ENCODE measurements around the gene UPB1. TPM values are rescaled to one million over a fixed set of nuclear protein-coding genes. Genes with fewer than 3 reads are reported as not detected.
"Not testable (repeated sequence)": the region's sequence is repeated elsewhere in the genome, so short reads cannot be mapped to it uniquely, and the experiment has no call there.

The UPB1 gene
- total RNA-seq, 1 donor from 2014 or later, result 0.09 TPM

DNA sequence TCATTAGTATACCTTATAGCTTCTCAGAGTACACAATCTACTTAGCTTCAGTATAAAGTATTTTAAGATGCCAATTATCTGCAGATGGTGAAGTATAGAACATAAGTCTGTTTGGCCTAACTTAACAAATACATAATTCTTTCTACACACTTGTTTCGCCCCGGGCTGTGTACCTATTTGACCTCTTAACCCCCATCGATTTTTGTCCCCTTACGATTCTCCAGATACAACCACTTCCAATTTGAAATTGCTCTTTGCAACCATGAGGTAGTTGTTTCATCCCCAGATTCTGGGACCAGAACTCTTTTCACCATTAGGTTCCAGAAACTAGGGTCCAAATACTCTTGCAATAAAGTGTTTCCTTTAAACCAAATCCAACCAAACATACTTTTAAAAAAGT, 10.0 kb upstream of the UPB1 start:
- no peak overlapping the region for H3K4me3 Mint-ChIP-seq (ENCODE audit: low read depth)
- H3K27ac Mint-ChIP-seq, result no peak overlapping the region
- peaks cover 23% of the 10 kb centered on the region for H3K27me3 Mint-ChIP-seq (ENCODE audit: low read depth)
- H3K9me3 Mint-ChIP-seq, result no peaks in the 10 kb centered on the region
- peaks cover 24% of the 10 kb centered on the region for H3K4me1 Mint-ChIP-seq (ENCODE audit: low read depth)
- no peak for DNase-seq (ENCODE audit: low spot score)
- intact Hi-C loops (cut with micrococcal nuclease), result loop anchor here (5.0 kb wide), 1 partner anchor 38 kb away; no protein-coding TSS in a partner anchor
- H3K36me3 Mint-ChIP-seq (ENCODE audit: low read depth), result no peaks in the 10 kb centered on the region

DNA sequence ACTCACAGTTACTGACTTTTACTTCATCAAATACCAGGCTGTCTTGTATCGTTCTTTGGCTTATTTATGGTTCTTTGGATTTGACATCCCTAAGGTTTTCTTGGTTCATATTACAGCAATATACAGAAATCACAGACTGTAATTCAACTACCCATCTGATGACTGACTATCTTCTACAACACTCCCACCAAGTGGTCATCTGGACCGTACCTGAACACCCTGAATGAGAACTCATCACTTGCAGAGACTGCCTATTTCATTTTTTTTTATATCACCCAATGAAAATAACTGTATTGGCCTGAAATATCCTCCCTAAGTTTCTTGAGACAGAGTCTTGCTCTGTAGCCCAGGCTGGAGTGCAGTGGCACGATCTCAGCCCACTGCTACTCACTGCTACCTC, 9.5 kb upstream of the UPB1 start:
- Mint-ChIP-seq H3K27me3 (ENCODE audit: low read depth) (peaks cover 26% of the 10 kb centered on the region), H3K4me1 (ENCODE audit: low read depth) (peaks cover 24% of the 10 kb centered on the region), H3K36me3 (ENCODE audit: low read depth) (no peaks in the 10 kb centered on the region), H3K27ac (no peak overlapping the region), H3K4me3 (ENCODE audit: low read depth) (no peak overlapping the region), H3K9me3 (no peaks in the 10 kb centered on the region)
- intact Hi-C loops (cut with micrococcal nuclease), result loop anchor here (1.0 to 5.0 kb wide), 5 partner anchors 25 to 106 kb away; no protein-coding TSS in a partner anchor
- no peak for DNase-seq (ENCODE audit: low spot score)

DNA sequence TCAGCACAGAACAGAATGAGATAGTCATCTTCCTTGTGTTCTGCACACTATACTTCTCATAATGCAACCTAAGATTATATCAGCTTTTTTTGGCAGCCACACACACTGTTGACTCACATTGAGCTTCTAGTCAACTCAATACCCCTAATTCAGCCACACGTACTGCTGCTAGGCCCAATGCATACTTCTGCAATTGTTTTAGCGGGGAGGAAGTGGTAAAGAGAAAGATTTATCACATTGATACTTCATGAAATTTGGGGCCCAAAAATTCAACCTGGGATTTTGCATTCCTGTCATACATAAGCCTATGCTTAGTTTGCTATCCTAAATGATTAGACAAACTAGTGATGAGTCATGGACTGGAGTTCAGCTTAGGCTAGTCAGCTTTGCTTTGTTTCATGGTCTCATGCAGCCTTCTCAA, 8.6 kb upstream of the UPB1 start:
- Mint-ChIP-seq H3K9me3 (no peaks in the 10 kb centered on the region), H3K36me3 (ENCODE audit: low read depth) (no peaks in the 10 kb centered on the region), H3K27me3 (ENCODE audit: low read depth) (peaks cover 24% of the 10 kb centered on the region), H3K4me1 (ENCODE audit: low read depth) (peaks cover 24% of the 10 kb centered on the region), H3K27ac (no peak overlapping the region), H3K4me3 (ENCODE audit: low read depth) (no peak overlapping the region)
- DNase-seq (ENCODE audit: low spot score), result peak; percentile 24
- intact Hi-C loops (cut with micrococcal nuclease), result loop anchor here (1.0 to 5.0 kb wide), 5 partner anchors 25 to 107 kb away; no protein-coding TSS in a partner anchor

DNA sequence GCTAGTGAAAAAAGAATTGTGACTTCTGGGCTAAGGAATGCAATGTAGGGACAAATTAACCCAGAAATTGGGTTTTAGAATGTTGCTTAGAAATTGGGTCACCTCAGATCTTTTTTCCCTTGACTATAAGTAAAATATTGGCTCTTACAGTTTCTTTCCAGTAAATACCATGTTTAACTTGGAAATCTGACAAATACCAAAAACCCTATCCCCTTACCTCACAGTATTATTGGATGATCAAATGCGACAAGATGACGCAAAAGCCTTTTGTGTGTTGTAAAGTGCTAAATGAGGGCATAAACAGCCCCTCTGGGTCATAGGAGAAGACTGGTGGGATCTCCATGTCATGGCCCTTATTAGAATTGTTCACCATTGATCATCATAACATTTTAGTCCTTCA, 6.1 kb upstream of the UPB1 start:
- Mint-ChIP-seq H3K36me3 (ENCODE audit: low read depth) (no peaks in the 10 kb centered on the region), H3K9me3 (no peaks in the 10 kb centered on the region), H3K4me1 (ENCODE audit: low read depth) (peaks cover 22% of the 10 kb centered on the region), H3K27ac (no peak overlapping the region), H3K27me3 (ENCODE audit: low read depth) (peaks cover 36% of the 10 kb centered on the region), H3K4me3 (ENCODE audit: low read depth) (no peak overlapping the region)
- DNase-seq (ENCODE audit: low spot score), result no peak
- intact Hi-C loops (cut with micrococcal nuclease), result loop anchor here (5.0 kb wide), 1 partner anchor 42 kb away; no protein-coding TSS in a partner anchor

- not testable (repeated sequence) for DNase-seq (ENCODE audit: low spot score); H3K36me3 Mint-ChIP-seq (ENCODE audit: low read depth); H3K4me3 Mint-ChIP-seq (ENCODE audit: low read depth); H3K27ac Mint-ChIP-seq; H3K9me3 Mint-ChIP-seq
- peaks cover 37% of the 10 kb centered on the region for H3K27me3 Mint-ChIP-seq (ENCODE audit: low read depth)
- peaks cover 22% of the 10 kb centered on the region for H3K4me1 Mint-ChIP-seq (ENCODE audit: low read depth)
- intact Hi-C loops (cut with micrococcal nuclease), result loop anchor here (5.0 kb wide), 1 partner anchor 42 kb away; no protein-coding TSS in a partner anchor
Measured at GRCh38 chr22:24489434-24489833, 5.7 kb upstream of the UPB1 start.

GRCh38 chr22:24492391-24492790, 2.7 kb upstream of the UPB1 start:
- H3K4me1 Mint-ChIP-seq (ENCODE audit: low read depth), result peaks cover 2% of the 10 kb centered on the region
- no peak for DNase-seq (ENCODE audit: low spot score)
- no peak overlapping the region for H3K4me3 Mint-ChIP-seq (ENCODE audit: low read depth)
- H3K27me3 Mint-ChIP-seq (ENCODE audit: low read depth), result peaks cover 55% of the 10 kb centered on the region
- no peaks in the 10 kb centered on the region for H3K9me3 Mint-ChIP-seq
- H3K36me3 Mint-ChIP-seq (ENCODE audit: low read depth), result no peaks in the 10 kb centered on the region
- H3K27ac Mint-ChIP-seq, result no peak overlapping the region
- intact Hi-C loops (cut with micrococcal nuclease), result no loop called here

DNA sequence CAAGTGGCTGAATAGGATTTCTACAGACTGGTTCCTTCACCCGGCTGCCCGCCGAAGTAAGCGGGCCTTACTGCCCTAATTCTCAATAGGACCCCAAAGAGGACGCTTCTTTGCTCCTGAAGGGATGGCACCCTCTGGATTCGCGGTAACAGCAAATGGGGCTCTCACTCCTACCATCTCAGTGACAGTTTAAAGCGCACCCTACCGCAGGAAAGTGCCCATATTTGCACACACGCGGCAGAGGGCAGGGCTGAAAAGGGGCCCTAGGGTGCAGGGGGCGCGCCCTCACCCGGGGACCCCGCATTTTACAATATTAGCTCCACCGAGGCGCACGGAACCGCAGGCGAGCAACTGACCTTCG, 985 bp upstream of the UPB1 start:
- H3K4me1 Mint-ChIP-seq (ENCODE audit: low read depth), result peaks cover 4% of the 10 kb centered on the region
- intact Hi-C loops (cut with micrococcal nuclease), result no loop called here
- H3K27ac Mint-ChIP-seq, result no peak overlapping the region
- peaks cover 64% of the 10 kb centered on the region for H3K27me3 Mint-ChIP-seq (ENCODE audit: low read depth)
- H3K4me3 Mint-ChIP-seq (ENCODE audit: low read depth), result no peak overlapping the region
- no peak for DNase-seq (ENCODE audit: low spot score)
- no peaks in the 10 kb centered on the region for H3K36me3 Mint-ChIP-seq (ENCODE audit: low read depth)
- H3K9me3 Mint-ChIP-seq, result no peaks in the 10 kb centered on the region

GRCh38 chr22:24495365-24495675, 188 bp downstream of the UPB1 start:
- no peak for DNase-seq (ENCODE audit: low spot score)
- Mint-ChIP-seq H3K4me3 (ENCODE audit: low read depth) (no peak overlapping the region), H3K27me3 (ENCODE audit: low read depth) (peaks cover 59% of the 10 kb centered on the region), H3K9me3 (no peaks in the 10 kb centered on the region), H3K4me1 (ENCODE audit: low read depth) (peaks cover 4% of the 10 kb centered on the region), H3K36me3 (ENCODE audit: low read depth) (no peaks in the 10 kb centered on the region), H3K27ac (no peak overlapping the region)
- intact Hi-C loops (cut with micrococcal nuclease), result no loop called here

GRCh38 chr22:24496234-24496633, 1.1 kb downstream of the UPB1 start:
- peaks cover 56% of the 10 kb centered on the region for H3K27me3 Mint-ChIP-seq (ENCODE audit: low read depth)
- peaks cover 4% of the 10 kb centered on the region for H3K4me1 Mint-ChIP-seq (ENCODE audit: low read depth)

DNA sequence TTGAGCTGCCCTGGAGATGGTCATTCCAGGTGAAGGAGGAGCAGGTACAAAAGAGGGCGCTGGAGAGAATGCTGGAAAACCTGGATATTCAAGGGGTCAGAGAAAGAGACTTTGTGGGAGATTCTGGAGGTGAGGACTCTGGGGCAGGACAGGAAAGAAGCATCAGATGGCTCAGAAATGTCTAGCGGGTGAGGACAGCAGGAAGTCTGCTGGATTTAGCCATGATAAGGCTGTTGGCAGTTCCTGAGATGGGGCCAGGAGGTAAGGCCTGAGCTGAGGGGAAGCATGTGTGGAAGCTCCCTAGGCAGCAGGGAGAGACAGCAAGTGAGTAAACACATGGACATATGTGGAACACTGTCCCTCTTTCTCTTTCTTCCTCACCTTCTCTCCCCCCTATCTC, 1.5 kb downstream of the UPB1 start:
- Mint-ChIP-seq H3K36me3 (ENCODE audit: low read depth) (no peaks in the 10 kb centered on the region), H3K27me3 (ENCODE audit: low read depth) (peaks cover 55% of the 10 kb centered on the region)

More at GRCh38 chr22:24496234-24496633, 1.1 kb downstream of the UPB1 start:
- intact Hi-C loops (cut with micrococcal nuclease), result no loop called here
- no peak overlapping the region for H3K4me3 Mint-ChIP-seq (ENCODE audit: low read depth)
- no peak for DNase-seq (ENCODE audit: low spot score)
- H3K36me3 Mint-ChIP-seq (ENCODE audit: low read depth), result no peaks in the 10 kb centered on the region
- no peaks in the 10 kb centered on the region for H3K9me3 Mint-ChIP-seq
- H3K27ac Mint-ChIP-seq, result no peak overlapping the region

DNA sequence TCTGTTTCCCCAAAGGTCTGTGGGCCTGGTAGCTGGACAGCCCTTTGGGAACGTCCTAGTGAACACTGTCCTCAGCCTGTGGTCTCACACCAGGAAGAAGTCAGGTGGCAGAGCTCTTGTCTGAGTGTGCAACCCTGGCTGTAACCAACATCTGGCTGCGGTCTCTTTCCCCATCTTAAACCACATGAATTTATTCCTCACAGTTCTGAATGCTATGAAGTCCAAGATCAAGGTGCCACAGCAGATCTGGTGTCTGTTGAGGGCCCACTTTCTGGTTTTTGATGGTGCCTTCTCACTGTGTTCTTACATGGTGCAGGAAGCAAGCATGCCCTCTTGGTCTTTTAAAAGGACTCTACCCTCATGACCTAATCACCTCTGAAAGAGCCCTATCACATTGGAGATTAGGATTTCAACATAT, 2.7 kb downstream of the UPB1 start:
- DNase-seq (ENCODE audit: low spot score), result no peak
- Mint-ChIP-seq H3K4me1 (ENCODE audit: low read depth) (peaks cover 7% of the 10 kb centered on the region), H3K36me3 (ENCODE audit: low read depth) (no peaks in the 10 kb centered on the region), H3K9me3 (no peaks in the 10 kb centered on the region), H3K27ac (no peak overlapping the region), H3K27me3 (ENCODE audit: low read depth) (peaks cover 56% of the 10 kb centered on the region), H3K4me3 (ENCODE audit: low read depth) (no peak overlapping the region)
- intact Hi-C loops (cut with micrococcal nuclease), result no loop called here

More for the DNA sequence above, 1.5 kb downstream of the UPB1 start:
- Mint-ChIP-seq H3K27ac (no peak overlapping the region), H3K4me3 (ENCODE audit: low read depth) (no peak overlapping the region), H3K9me3 (no peaks in the 10 kb centered on the region), H3K4me1 (ENCODE audit: low read depth) (peaks cover 4% of the 10 kb centered on the region)
- intact Hi-C loops (cut with micrococcal nuclease), result no loop called here
- no peak for DNase-seq (ENCODE audit: low spot score)

- no peak for DNase-seq (ENCODE audit: low spot score)
- Mint-ChIP-seq H3K4me1 (ENCODE audit: low read depth) (peaks cover 16% of the 10 kb centered on the region), H3K4me3 (ENCODE audit: low read depth) (no peak overlapping the region), H3K27me3 (ENCODE audit: low read depth) (peaks cover 50% of the 10 kb centered on the region), H3K9me3 (no peaks in the 10 kb centered on the region), H3K27ac (no peak overlapping the region), H3K36me3 (ENCODE audit: low read depth) (no peaks in the 10 kb centered on the region)
- intact Hi-C loops (cut with micrococcal nuclease), result no loop called here
Measured at GRCh38 chr22:24498824-24499223, 3.7 kb downstream of the UPB1 start.

DNA sequence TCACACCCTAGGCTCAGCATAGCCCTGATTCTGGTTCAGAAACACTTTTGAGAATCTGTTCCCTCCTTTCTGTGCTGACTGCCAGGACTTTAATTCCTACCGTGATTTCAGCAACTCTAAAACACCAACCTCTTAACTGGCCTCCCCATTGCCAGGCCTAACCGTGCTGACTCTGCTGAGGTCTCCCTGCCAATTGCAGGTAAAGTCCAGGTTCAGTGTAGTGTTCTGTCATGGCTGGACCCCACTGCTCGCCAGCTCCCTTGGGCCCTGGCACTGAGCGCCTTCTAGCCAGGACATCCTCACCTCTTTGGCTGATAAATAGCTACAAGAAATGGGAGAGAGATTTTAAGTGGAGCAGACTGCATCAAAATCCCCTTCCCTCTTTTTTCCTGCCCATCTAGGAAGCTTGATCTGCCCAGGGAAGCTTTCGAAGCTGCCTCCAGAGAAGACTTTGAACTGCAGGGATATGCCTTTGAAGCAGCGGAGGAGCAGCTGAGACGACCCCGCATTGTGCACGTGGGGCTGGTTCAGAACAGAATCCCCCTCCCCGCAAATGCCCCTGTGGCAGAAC, 4.7 kb downstream of the UPB1 start:
- intact Hi-C loops (cut with micrococcal nuclease), result loop anchor here (5.0 kb wide), 1 partner anchor 72 kb away; the partner anchor contains the start of gene ADORA2A
- H3K4me3 Mint-ChIP-seq (ENCODE audit: low read depth), result no peak overlapping the region
- no peaks in the 10 kb centered on the region for H3K9me3 Mint-ChIP-seq
- DNase-seq (ENCODE audit: low spot score), result no peak
- H3K4me1 Mint-ChIP-seq (ENCODE audit: low read depth), result peaks cover 16% of the 10 kb centered on the region
- H3K36me3 Mint-ChIP-seq (ENCODE audit: low read depth), result no peaks in the 10 kb centered on the region
- peaks cover 45% of the 10 kb centered on the region for H3K27me3 Mint-ChIP-seq (ENCODE audit: low read depth)
- H3K27ac Mint-ChIP-seq, result no peak overlapping the region
